ENCODE data around the gene ULK4.

Gene ULK4

GRCh38 chr3:41717641-41718040 lies 244.3 kb downstream of the ULK4 start:
- Histone ChIP-seq H3K9me3 (ENCODE audit: control insufficient read depth, insufficient read depth, low read depth, low read length) (no peaks in the 10 kb centered on the region), H3K4me1 (ENCODE audit: control insufficient read depth, insufficient read depth, low read length) (no peaks in the 10 kb centered on the region), H3K36me3 (ENCODE audit: control insufficient read depth in 2 of 2, insufficient read depth in 1 of 2, low read length in 2 of 2) (no peaks in the 10 kb centered on the region), H3K27ac (ENCODE audit: extremely low read depth, low read depth, low read length) (no peak overlapping the region), H3K4me3 (ENCODE audit: low read depth, low read length) (no peak overlapping the region)
- ChIA-PET POLR2A (no interaction called here), CTCF (no interaction called here)
- TF ChIP-seq ZNF302 (tag by site-specific recombination; IDR thresholded peaks at IDR 0.05; ENCODE audit: low read depth) (no peak), ZNF10 (tag by site-specific recombination; IDR thresholded peaks at IDR 0.05) (no peak), ZNF664 (tag by site-specific recombination; IDR thresholded peaks at IDR 0.05) (no peak), ZNF202 (tag by site-specific recombination; IDR thresholded peaks at IDR 0.05; ENCODE audit: borderline replicate concordance) (no peak), ZNF791 (tag by site-specific recombination; IDR thresholded peaks at IDR 0.05) (no peak), YY2 (tag by site-specific recombination; IDR thresholded peaks at IDR 0.05) (no peak), ZNF266 (tag by site-specific recombination; IDR thresholded peaks at IDR 0.05; ENCODE audit: low read depth) (no peak), ZNF488 (tag by site-specific recombination; IDR thresholded peaks at IDR 0.05) (no peak), SP2 (tag by site-specific recombination; IDR thresholded peaks at IDR 0.05) (no peak), ZNF529 (tag by site-specific recombination; IDR thresholded peaks at IDR 0.05; ENCODE audit: insufficient replicate concordance) (no peak), TCF7L2 (IDR thresholded peaks at IDR 0.05; ENCODE audit: borderline replicate concordance, low read depth, low read length) (no peak), ZNF354C (tag by site-specific recombination; IDR thresholded peaks at IDR 0.05; ENCODE audit: borderline replicate concordance, low read depth) (no peak), ZBTB48 (tag by site-specific recombination; IDR thresholded peaks at IDR 0.05) (no peak)
- TF ChIP-seq, protein P1, sequence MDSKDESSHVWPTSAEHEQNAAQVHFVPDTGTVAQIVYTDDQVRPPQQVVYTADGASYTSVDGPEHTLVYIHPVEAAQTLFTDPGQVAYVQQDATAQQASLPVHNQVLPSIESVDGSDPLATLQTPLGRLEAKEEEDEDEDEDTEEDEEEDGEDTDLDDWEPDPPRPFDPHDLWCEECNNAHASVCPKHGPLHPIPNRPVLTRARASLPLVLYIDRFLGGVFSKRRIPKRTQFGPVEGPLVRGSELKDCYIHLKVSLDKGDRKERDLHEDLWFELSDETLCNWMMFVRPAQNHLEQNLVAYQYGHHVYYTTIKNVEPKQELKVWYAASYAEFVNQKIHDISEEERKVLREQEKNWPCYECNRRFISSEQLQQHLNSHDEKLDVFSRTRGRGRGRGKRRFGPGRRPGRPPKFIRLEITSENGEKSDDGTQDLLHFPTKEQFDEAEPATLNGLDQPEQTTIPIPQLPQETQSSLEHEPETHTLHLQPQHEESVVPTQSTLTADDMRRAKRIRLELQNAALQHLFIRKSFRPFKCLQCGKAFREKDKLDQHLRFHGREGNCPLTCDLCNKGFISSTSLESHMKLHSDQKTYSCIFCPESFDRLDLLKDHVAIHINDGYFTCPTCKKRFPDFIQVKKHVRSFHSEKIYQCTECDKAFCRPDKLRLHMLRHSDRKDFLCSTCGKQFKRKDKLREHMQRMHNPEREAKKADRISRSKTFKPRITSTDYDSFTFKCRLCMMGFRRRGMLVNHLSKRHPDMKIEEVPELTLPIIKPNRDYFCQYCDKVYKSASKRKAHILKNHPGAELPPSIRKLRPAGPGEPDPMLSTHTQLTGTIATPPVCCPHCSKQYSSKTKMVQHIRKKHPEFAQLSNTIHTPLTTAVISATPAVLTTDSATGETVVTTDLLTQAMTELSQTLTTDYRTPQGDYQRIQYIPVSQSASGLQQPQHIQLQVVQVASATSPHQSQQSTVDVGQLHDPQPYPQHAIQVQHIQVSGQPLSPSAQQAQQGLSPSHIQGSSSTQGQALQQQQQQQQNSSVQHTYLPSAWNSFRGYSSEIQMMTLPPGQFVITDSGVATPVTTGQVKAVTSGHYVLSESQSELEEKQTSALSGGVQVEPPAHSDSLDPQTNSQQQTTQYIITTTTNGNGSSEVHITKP (tag by site-specific recombination; IDR thresholded peaks at IDR 0.05), result no peak

DNA sequence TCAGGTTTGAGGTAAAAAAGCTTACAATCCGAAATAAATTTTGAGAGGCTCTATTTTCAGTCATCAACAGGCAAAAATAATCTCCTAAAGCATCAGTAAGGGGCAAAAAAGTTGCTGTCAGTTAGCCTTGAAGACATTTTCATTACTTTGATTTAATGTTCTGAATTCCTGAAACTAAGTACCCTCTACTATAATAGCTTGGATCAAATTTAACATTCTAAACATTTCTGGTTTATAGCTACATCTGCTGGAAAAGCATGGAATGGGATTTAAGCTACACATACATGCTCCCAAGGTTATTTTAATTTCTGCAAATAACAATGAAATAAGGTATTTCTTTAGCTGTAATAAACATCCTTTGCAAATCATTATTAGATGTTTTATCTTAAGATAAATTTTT lies 245.4 kb downstream of the ULK4 start:
- Histone ChIP-seq H3K36me3 (ENCODE audit: control insufficient read depth in 2 of 2, insufficient read depth in 1 of 2, low read length in 2 of 2) (no peaks in the 10 kb centered on the region), H3K9me3 (ENCODE audit: control insufficient read depth, insufficient read depth, low read depth, low read length) (no peaks in the 10 kb centered on the region), H3K4me3 (ENCODE audit: low read depth, low read length) (no peak overlapping the region), H3K4me1 (ENCODE audit: control insufficient read depth, insufficient read depth, low read length) (no peaks in the 10 kb centered on the region), H3K27ac (ENCODE audit: extremely low read depth, low read depth, low read length) (no peak overlapping the region)
- POLR2A ChIA-PET, result no interaction called here
- TF ChIP-seq ZNF654 (tag by site-specific recombination; IDR thresholded peaks at IDR 0.05; ENCODE audit: low read depth) (peak; percentile 58), ZNF140 (tag by site-specific recombination; IDR thresholded peaks at IDR 0.05) (no peak)
- CTCF ChIA-PET, result interaction anchor here (0.6 to 1.6 kb wide), 7 partner anchors 17 to 1114 kb away, joined by 3 to 5 read pairs (median 4); no protein-coding TSS in a partner anchor

DNA sequence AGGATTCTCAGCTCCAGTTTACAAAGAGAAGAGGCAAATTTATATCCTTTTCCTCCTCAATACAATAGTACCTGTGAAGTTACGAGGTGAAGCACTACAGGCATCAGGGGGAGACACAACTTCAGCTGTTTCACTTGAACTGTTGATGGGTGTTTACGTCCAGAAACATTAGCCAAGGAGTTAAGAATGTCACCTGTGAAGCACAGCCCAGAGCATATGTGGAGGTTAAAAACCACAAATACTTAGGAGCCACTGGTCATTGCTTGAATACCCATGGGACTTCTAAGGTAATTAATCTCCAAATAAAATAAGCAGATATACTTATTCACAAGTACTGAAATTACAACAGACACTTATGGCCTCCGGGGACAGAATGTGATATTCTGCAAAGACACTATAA lies 246.5 kb downstream of the ULK4 start:
- no peaks in the 10 kb centered on the region for H3K4me1 ChIP-seq (ENCODE audit: control insufficient read depth, insufficient read depth, low read length)
- ChIA-PET POLR2A (no interaction called here), CTCF (interaction anchor here (0.6 to 1.6 kb wide), 3 partner anchors 34 to 278 kb away, joined by 3 to 5 read pairs (median 3); no protein-coding TSS in a partner anchor)
- no peak overlapping the region for H3K4me3 ChIP-seq (ENCODE audit: low read depth, low read length)
- H3K9me3 ChIP-seq (ENCODE audit: control insufficient read depth, insufficient read depth, low read depth, low read length), result no peaks in the 10 kb centered on the region
- no peaks in the 10 kb centered on the region for H3K36me3 ChIP-seq (ENCODE audit: control insufficient read depth in 2 of 2, insufficient read depth in 1 of 2, low read length in 2 of 2)
- H3K27ac ChIP-seq (ENCODE audit: extremely low read depth, low read depth, low read length), result no peak overlapping the region
- no peak for TF ChIP-seq EGR2 (tag by site-specific recombination; IDR thresholded peaks at IDR 0.05; ENCODE audit: low read depth)
- no peak for TF ChIP-seq ZBTB1 (tag by site-specific recombination; IDR thresholded peaks at IDR 0.05)
- TF ChIP-seq SCRT1 (tag by site-specific recombination; IDR thresholded peaks at IDR 0.05; ENCODE audit: borderline replicate concordance), result no peak
- no peak for TF ChIP-seq TCF7L2 (IDR thresholded peaks at IDR 0.05; ENCODE audit: borderline replicate concordance, low read depth, low read length)
- no peak for TF ChIP-seq ZNF677 (tag by site-specific recombination; IDR thresholded peaks at IDR 0.05)
- no peak for TF ChIP-seq GLI2 (tag by site-specific recombination; IDR thresholded peaks at IDR 0.05; ENCODE audit: borderline replicate concordance, low read depth)
- no peak for TF ChIP-seq ZNF785 (tag by site-specific recombination; IDR thresholded peaks at IDR 0.05)
- no peak for TF ChIP-seq ZNF280C (tag by site-specific recombination; IDR thresholded peaks at IDR 0.05)
- TF ChIP-seq ZNF114 (tag by site-specific recombination; IDR thresholded peaks at IDR 0.05), result no peak
